AG08396 (cell line): ENCODE data around the gene MTOR.
"Not testable (repeated sequence)": the region's sequence is repeated elsewhere in the genome, so short reads cannot be mapped to it uniquely, and the experiment has no call there.

Source experiments
- DNase-seq: peaks from one replicate; pipeline ENCODE4 v3.0.0; 2012; ENCODE audit warnings: low spot score, mixed read lengths

The MTOR gene

DNA sequence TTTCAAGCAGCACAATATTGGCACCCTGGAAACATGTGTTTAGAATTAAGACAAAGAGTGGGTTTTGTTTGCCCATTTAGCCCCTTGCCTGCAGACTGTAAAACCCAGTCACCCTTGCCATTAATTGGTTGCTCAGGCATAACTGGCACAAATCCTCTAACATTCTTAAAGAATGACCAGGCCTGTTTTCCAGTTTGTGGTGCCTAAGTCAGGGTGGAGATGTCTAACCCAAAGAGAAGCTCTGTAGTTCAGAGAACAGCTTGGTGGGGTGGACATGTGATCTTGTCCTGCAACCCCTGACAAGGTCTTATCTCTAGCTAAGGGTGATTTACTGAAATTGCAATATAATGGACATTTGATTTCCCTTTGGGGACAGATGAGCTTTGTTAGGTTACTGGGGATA, 82.0 kb downstream of the MTOR start:
- DNase-seq = peak; percentile 46

DNA sequence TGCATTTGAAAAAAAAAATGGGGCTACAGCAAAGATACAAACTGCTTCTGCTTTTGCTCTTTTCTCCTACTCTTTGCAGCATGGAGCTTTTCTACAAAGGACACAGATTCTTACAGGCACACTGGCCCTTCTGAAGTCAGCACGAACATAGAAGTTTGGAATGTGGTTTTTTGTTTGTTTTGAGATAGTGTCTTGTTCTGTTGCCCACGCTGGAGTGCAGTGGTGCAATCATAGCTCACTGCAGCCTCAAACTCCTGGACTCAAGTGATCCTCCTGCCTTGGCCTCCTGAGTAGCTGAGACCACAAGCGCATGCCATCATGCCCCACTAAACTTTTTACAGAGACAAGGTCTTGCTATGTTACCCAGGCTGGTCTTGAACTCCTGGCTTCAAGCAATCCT, 82.6 kb downstream of the MTOR start:
- DNase-seq = peak; percentile 27

DNA sequence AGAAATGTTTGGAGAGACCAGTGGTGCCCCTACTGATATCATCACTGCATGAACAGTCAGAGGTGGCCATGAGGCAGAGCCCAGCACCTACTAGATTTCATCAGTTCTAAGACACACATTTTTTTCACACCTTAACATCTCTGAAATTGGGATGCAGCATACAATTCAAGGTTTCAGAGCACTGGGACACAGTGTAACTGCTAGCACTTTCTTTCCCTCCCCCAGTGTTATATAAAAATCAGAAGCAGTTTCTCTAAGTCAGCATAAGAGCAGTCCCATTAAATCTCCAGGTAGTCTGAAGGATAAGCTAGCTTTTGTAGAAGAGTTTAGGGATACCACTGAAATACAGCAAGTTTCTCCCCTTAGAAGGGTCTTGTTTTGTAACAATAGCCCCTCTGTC, 83.2 kb downstream of the MTOR start:
- no peak for DNase-seq

DNA sequence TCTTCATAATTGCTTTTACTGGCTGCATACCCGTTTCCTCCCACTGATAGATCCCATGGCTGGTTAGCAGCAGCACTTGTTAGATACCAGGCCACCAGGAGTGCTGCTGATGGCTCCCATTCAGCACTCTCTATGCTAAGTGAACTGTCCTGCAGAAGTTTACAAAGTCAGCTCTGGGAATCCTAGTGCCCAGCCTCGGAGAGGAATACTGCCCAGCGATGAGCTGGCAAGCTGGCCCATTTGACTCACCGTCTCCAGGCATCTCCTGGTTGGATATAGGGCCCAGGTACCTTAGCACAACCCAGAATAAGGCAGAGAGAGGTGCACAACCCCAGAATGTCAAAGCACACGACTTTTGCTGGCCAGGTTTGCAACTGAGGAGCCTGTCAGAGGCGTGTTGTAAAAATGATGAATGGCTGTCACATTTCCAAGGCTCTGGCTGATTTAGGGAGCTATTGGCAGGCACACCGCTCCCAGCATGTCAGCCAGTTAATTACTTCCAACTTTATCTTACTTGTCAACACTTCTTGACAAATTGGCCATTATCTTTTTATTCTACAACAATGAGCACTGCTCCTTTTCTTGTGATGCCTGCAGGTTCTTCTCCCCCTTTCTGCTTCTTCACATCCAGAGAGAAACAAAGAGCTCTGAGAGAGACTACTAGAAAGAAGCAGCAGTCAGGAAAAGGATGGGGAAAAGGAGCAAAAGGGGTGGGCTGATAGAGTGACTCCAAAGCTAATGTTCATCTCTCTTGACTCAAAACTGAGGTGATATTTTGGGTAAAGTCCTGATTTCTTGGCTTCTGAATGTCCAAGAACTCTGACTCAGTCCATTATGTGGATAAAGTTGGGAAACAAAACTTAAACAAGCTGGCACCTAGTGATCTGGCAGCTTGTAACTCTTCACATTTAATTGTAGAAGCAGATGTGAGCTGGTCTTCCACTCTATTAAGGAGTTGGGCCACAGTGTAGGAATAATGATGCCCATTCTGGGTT, 84.0 kb downstream of the MTOR start:
- no peak for DNase-seq

DNA sequence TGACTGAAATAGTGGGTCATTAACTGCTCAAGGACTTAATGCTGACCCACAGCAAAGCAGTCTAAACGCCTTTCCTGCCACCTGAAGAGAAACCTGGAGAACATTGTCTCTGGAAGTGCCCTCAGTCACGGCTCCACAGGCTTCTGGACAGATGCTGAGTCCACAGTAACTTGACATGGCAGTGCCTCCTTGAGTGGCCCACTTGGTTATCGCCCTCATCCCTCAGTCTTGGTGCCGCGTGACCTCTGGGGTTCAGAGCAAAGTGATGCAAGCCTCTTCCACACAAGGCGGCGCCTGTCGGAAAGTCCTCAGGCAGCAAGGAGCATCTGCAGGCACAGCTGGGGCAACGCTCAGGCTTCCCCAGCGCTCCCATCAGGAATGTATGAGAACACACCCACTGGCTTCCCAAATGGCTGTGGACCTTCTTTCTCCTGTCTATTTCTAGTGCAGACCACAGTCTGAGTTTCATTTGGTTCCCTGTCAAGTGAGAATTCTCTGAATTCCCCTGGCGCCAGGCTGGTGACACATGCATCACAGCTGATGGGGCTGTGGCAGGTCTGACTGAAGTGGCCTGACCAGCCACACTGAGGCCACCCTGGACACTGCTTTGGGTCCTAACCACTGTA, 86.2 kb downstream of the MTOR start:
- peak; percentile 30 for DNase-seq

DNA sequence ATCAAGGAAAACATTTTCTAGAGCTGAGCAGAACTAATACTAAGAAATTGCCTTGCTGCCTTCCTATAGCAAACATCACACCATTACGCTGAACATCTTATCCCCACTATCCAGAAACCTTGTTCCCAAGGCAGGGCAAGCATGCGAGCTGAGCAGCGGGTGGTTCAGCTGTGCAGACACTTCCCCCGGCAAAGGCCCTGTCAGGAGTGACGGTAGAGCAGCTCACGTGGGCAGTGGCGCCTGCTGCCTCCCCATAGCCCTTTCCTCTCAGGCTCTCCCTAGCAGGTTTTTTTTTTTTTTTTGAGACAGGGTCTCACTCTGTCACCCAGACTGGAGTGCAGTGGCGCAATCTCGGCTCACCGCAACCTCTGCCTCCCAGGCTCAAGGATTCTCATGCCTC, 86.9 kb downstream of the MTOR start:
- no peak for DNase-seq

DNA sequence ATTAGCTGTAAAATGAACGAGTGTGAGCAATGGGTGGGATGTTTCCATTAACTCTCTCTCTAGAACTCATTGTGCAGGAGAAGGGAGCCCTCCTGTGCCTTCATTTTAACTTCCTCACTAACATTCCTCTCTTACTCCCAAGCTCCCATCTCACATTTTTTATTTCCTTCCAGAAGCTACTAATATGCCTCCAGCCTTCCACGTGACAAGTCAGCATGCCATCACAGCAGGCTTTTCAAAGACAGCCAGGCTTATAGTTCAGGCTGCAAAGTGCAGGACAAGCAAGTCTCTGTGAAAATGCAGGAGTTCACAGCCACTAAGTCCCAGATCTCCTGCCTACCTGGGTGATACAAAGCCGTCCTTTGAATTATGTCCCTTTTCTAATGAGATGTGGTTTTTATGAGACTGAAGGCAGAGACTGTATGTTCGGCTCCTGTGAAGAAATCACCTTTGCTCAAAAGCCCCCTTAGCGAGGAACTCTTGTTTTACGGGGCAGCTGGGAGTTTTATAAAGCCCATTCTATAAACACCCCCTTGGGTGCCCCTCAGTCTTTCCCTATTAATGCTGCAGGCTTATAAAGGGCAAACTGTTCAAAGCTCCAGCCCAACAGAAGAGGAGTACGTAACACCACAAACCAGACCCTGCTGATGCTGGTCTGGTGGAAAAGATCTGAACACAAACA, 87.9 kb downstream of the MTOR start:
- DNase-seq = no peak

DNA sequence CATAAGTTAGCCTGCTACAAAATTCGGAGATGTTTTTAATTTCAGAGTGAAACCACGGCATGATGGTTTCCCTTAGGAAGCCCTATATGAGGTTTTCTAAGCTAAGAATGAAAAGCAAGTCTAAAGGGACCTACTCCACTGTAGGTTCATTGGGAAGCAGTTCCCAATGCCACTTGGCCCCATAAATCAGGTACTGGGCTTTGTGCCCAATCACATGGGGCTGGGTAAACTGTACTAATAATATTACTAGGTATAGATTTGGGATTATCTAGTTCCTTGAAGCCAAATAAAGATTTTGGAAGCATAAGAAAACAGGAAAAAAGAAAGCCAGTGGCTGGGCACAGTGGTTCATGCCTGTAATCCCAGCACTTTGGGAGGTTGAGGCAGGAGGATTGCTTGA, 92.2 kb downstream of the MTOR start:
- DNase-seq = no peak

DNA sequence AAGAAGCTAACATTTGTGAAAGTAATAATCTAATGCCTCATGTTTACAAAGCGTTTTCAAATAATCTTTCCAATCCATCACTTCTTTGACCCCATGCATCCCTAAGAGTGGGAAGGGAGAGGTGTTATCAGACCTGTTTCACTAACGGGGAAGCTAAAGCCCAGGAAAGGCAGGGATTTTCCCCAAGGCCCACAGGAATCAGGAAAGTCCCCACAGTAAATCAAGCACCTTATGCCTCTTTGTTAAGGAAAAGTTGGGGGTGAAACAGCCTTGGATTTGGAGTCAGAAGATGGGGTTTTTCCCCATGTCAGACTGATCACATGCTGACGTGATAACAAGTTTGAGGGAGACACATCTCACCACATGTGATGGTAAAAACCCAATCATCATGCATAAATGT, 93.1 kb downstream of the MTOR start:
- DNase-seq = no peak

DNA sequence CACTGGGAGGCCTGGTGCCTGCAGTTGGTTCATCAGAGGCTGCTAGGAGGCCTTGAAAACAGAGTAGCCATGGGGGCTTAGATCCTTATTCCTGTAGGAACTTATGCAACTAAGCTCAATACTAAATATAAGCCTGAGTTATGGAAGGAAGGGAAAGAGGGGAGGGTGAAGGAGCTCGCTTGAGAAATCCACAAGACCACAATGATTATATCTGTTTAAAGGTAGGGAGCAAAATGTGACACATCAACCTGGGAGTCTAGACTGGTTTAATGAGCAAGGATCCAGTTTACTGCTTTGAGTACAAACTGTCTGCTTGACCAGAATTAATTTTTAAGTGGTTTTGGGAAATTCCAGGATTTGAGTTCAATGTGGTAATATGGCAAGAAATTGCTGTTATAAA, 93.6 kb downstream of the MTOR start:
- no peak for DNase-seq

DNA sequence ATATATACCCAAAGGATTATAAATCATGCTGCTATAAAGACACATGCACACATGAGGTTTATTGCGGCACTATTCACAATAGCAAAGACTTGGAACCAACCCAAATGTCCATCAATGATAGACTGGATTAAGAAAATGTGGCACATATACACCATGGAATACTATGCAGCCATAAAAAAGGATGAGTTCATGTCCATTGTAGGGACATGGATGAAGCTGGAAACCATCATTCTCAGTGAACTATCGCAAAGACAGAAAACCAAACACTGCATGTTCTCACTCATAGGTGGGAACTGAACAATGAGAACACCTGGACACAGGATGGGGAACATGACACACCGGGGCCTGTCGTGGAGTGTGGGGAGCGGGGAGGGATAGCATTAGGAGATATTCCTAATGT, 95.6 kb downstream of the MTOR start:
- DNase-seq = not testable (repeated sequence)

DNA sequence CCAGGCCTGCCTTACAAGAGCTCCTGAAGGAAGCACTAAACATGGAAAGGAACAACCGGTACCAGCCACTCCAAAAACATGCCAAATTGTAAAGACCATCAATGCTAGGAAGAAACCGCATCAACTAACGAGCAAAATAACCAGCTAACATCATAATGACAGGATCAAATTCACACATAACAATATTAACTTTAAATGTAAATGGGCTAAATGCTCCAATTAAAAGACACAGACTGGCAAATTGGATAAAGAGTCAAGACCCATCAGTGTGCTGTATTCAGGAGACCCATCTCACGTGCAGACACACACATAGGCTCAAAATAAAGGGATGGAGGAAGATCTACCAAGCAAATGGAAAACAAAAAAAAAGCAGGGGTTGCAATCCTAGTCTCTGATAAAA, 99.6 kb downstream of the MTOR start:
- not testable (repeated sequence) for DNase-seq

DNA sequence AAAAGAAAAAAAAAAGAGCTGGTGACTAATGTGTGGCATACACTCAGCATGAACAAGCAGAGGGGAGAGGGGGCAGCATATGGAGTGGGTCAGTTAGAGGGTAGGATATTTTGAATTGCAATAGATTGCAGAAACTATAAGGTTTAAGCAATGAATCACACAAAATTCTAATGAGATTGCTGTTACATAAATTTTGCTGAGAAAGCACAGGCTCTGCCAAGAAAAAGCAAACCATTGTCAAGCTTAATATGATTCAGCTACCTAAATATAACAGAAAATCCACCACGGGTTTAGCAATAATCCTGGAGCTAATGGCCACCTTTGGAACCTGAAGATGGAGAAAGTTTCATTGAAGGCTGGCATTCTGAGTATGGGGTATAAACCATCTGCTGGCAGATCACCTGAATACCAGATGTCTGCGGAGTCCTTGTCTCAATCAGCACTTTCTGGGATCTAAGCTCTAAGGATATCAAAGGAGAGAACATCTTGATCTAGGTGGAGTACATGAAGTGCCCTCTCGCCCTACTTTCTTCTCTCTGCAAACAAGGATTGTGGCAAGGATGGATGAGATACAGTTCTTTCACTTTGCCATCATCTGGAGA, 103.5 kb downstream of the MTOR start:
- peak; percentile 74 for DNase-seq

DNA sequence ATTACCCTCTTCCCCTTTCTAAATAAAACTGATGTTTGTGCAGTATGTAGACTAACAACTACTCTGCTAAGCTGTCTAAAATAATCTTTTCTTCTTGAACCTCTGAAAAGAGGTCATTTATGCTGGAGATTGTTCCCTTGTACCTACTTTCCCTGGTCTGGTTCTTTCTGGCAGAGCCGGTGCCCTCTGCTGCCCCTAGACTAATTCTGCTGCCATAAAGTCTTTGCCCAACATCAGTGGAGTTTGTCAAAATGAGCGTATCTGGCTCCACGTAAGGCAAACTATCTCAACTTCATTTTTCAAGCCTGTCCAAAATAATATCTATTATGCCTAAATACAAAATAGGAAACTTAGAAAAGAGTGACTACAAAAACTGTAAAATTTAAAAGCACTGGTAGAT, 104.1 kb downstream of the MTOR start:
- no peak for DNase-seq

DNA sequence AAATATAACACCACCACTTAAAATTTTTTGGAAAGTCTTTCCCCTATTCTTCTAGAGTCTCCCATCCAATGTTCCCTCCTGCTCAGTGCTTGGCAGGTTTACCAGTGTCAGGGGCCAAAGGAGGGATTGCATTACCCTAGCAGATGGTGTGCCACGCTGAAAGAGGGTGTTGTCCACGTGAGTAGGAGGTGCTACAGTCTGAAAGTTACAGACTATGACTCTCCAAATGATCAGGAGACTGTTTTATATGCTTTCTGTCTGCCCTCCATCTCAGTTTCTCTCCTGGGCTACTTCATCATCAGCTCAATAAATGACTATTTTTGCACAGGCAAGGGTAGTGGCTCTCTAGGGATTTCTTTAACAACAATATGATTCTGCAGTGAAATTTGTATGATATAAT, 104.5 kb downstream of the MTOR start:
- peak; percentile 32 for DNase-seq

DNA sequence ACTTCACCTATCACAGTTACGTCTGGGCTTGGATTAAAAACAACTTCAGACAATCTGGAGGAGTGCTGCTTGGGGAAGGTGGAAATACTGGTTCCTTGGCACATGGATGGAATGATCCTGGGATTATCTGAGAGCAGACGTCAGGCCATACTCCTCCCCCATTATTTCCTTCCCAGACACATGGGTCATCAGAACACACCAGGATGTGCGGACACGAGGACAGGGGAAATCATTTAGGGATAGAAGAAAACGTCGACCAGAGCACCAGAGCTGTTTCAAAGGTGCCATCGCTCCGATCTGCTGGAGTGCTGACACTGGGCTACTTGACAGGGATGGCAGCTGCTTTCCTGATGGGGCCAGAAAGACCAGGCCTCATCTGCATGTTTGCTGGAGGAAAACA, 105.0 kb downstream of the MTOR start:
- DNase-seq = no peak

DNA sequence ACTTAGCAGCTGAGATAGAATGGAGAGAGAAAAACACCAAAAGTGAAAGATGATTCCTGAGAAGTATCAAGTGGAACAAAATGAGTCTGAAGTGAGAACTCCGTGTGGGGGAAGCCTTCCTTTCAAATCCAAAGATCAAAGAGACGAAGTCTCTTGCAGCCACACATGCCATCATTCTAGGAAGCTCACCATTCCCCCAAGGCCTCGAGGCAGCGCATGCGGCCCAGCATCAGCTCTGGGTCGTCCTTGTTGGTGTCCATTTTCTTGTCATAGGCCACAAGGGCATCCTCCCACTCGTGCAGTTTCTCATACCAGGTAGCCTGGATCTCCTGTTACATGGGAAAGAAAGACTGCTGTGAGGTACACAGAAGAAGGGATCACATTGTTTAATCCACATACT, 105.4 kb downstream of the MTOR start:
- DNase-seq = no peak

DNA sequence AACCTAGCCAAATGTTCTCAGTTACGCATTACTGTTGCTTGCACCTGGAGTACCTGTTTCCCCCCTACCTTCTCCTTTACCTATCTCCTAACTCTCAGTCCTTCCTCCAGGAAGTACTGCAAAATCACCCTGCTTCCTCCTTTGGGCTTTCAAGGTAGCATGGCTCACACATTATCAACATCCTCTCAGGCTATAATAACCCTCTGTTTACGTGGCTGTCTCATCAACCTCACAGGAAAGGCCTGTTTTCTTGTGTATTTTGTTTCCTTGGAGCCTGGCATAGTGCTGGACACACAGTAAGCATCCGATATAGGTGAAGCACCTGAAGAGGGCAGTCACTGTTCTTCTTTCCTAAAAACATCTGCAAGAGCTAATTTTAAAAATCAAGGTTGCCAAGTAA, 105.9 kb downstream of the MTOR start:
- no peak for DNase-seq

DNA sequence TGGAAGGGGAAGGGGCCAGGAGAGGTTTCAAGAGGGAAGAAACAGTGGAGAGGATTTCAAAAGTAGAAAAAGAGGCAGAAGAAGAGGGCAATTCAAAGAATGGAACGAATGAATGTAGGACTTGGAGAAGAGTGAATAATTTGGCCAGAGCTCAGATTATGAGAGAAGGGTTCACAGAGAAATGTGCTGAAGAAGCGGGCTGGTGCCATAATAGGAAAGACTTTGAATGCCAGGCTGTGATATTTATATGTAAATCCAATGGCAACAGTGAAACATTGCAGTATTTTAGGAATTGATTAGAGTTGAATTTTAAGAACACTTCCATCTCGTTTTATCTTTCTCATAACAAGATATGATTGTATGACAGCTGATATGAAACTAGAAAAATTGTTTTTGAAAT, 109.2 kb downstream of the MTOR start:
- DNase-seq = no peak

DNA sequence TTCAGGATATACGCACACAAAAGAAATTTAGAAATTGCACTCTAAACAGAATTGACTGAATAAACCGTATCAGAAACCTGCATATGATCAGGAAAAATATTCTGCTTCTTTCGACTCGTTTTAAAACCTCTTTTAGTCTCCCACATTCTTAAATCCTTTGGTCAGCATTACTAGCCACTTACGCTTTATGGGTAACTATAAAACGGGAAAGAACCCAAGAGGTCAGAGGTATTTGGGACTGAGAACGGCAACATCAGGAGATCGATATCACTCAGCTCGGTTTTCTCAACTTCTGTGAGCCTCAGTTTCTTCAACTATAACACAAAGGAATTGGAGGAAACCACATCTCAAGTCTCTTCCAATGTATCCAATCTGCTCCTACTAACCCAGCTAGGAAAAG, 109.6 kb downstream of the MTOR start:
- no peak for DNase-seq

DNA sequence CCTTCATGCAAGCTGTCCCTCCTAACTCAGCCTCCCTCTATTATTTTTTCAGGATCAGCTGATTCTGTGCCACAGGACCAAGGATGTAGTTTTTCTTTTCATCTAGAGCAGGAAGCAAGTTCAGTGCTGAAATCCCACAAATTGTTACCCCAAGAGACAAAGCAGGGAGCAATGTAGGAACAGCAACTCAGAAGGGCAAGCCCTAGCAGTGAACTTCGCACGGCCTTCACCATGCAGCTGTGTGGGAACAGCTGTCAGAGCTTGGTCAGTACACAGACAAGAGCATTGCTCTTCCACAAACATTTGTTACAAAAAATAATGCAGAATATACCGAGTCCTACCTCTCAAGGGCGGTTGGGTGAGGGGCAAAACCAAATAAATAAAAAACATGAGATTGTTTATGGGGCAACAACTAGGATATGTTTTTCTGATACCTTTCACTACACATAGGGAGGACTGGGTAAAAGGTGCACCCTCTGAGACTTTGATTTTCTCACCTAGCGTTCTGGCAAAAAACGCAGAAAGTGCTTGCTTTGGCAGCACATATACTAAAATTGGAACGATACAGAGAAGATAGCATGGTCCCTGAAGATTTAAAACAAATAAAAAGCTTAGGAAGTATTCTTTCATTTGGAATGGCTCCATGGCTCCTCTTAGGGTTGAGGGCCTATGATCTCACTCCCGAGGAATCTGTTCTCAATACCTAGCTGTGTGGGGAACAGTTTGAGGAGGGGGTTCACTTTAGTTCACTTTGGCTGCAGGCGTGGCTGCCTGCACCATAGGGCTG, 110.3 kb downstream of the MTOR start:
- DNase-seq = no peak

DNA sequence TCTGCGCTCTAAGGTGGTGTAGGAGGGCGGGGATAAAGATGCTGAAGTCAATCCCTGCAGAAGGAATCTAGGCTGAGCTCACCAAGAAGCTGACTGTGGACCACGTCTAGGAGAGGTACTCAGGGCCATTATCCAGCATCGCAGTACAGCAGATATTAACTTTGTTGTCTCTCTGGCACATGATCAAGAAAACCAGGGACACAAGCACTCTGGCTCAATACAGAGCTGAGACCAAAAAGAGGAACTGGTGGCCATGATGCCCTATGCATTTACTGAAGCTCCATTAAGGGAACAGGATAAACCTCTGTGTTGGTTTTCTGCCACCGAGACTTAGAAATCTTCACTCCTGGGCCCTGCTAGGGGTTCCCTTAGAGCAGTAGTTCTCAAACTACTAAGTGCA, 111.2 kb downstream of the MTOR start:
- DNase-seq = no peak
